SK-N-SH treated with all-trans-retinoic acid at 6 μM for 48 hours (cell line): Measurements from ENCODE around the gene KCND2.

Experiments
- ATAC-seq: fragments of 200-7000 bp; cut with Tn5 transposase; 3 replicates; pipeline ENCODE4 v1.9.1; 2020; ENCODE audit warnings: mild to moderate bottlenecking, moderate library complexity
- ARNTL ChIP-seq: fragments of 450-650 bp; formaldehyde crosslinking; IDR thresholded peaks from 2 replicates; pipeline ENCODE4 v1.5.0; 2020; ENCODE audit warnings: low read depth, mild to moderate bottlenecking, moderate library complexity, borderline replicate concordance
- BACH2 ChIP-seq: fragments of 250-450 bp; sonication (Bioruptor Pico); IDR thresholded peaks from 2 replicates; pipeline ENCODE4 v1.9.0; 2021; ENCODE audit warnings: mild to moderate bottlenecking, borderline replicate concordance
- CREB5 ChIP-seq: fragments of 250-450 bp; sonication (Bioruptor Pico); IDR thresholded peaks from 2 replicates; pipeline ENCODE4 v1.5.1; 2020; ENCODE audit warnings: low read depth, mild to moderate bottlenecking, moderate library complexity
- CSDC2 ChIP-seq: fragments of 250-450 bp; sonication (Bioruptor Pico); IDR thresholded peaks from 2 replicates; pipeline ENCODE4 v1.5.0; 2020; ENCODE audit warnings: mild to moderate bottlenecking, moderate library complexity
- ESRRG ChIP-seq: fragments of 250-450 bp; sonication (Bioruptor Pico); IDR thresholded peaks from 2 replicates; pipeline ENCODE4 v1.6.1; 2021; ENCODE audit warnings: mild to moderate bottlenecking
- GLIS3 ChIP-seq: fragments of 250-450 bp; sonication (Bioruptor Pico); IDR thresholded peaks from 2 replicates; pipeline ENCODE4 v1.5.0; 2020; ENCODE audit warnings: mild to moderate bottlenecking, moderate library complexity
- OSR1 ChIP-seq: fragments of 250-450 bp; sonication (Bioruptor Pico); IDR thresholded peaks from 2 replicates; pipeline ENCODE4 v1.8.0; 2022; ENCODE audit warnings: moderate library complexity, mild to moderate bottlenecking, inconsistent platforms
- PATZ1 ChIP-seq: fragments of 250-450 bp; sonication (Bioruptor Pico); IDR thresholded peaks from 2 replicates; pipeline ENCODE4 v1.8.0; 2020; ENCODE audit warnings: mild to moderate bottlenecking, moderate library complexity, borderline replicate concordance
- POU6F1 ChIP-seq: fragments of 250-450 bp; sonication (Bioruptor Pico); IDR thresholded peaks from 2 replicates; pipeline ENCODE4 v1.8.0; 2021; ENCODE audit warnings: low read depth, mild to moderate bottlenecking, moderate library complexity, borderline replicate concordance
- PPARA ChIP-seq: fragments of 250-450 bp; sonication (Bioruptor Pico); IDR thresholded peaks from 2 replicates; pipeline ENCODE4 v1.5.0; 2020; ENCODE audit warnings: mild to moderate bottlenecking, borderline replicate concordance
- RARB ChIP-seq: fragments of 250-450 bp; sonication (Bioruptor Pico); IDR thresholded peaks from 2 replicates; pipeline ENCODE4 v1.8.0; 2021; ENCODE audit warnings: mild to moderate bottlenecking, moderate library complexity
- SNAI2 ChIP-seq: fragments of 250-450 bp; sonication (Bioruptor Pico); IDR thresholded peaks from 2 replicates; pipeline ENCODE4 v1.5.0; 2020; ENCODE audit warnings: mild to moderate bottlenecking, moderate library complexity
- TCF4 ChIP-seq: fragments of 250-450 bp; sonication (Bioruptor Pico); IDR thresholded peaks from 2 replicates; pipeline ENCODE4 v1.8.0; 2021; ENCODE audit warnings: mild to moderate bottlenecking, moderate library complexity, borderline replicate concordance
- TOX ChIP-seq: fragments of 250-450 bp; sonication (Bioruptor Pico); IDR thresholded peaks from 2 replicates; pipeline ENCODE4 v1.8.0; 2021; ENCODE audit warnings: mild to moderate bottlenecking, moderate library complexity, borderline replicate concordance
- TSHZ2 ChIP-seq: fragments of 250-450 bp; sonication (Bioruptor Pico); IDR thresholded peaks from 2 replicates; pipeline ENCODE4 v1.5.0; 2020; ENCODE audit warnings: mild to moderate bottlenecking, moderate library complexity
- ZC3H10 ChIP-seq: fragments of 250-450 bp; sonication (Bioruptor Pico); IDR thresholded peaks from 2 replicates; pipeline ENCODE4 v1.5.1; 2021; ENCODE audit warnings: mild to moderate bottlenecking, moderate library complexity
- ZFP3 ChIP-seq: fragments of 250-450 bp; sonication (Bioruptor Pico); IDR thresholded peaks from 2 replicates; pipeline ENCODE4 v1.5.0; 2020; ENCODE audit warnings: mild to moderate bottlenecking, moderate library complexity
- ZFP30 ChIP-seq: fragments of 450-650 bp; formaldehyde crosslinking; IDR thresholded peaks from 2 replicates; pipeline ENCODE4 v1.5.0; 2022; ENCODE audit warnings: mild to moderate bottlenecking, moderate library complexity
- ZNF565 ChIP-seq: fragments of 450-650 bp; formaldehyde crosslinking; conservative IDR thresholded peaks from 2 replicates; pipeline ENCODE4 v1.5.0; 2020; ENCODE audit warnings: low read depth, mild to moderate bottlenecking, moderate library complexity
- ZNF70 ChIP-seq: fragments of 450-650 bp; formaldehyde crosslinking; IDR thresholded peaks from 2 replicates; pipeline ENCODE4 v1.5.0; 2020; ENCODE audit warnings: mild to moderate bottlenecking, moderate library complexity
- ZNF8 ChIP-seq: fragments of 450-650 bp; formaldehyde crosslinking; IDR thresholded peaks from 2 replicates; pipeline ENCODE4 v1.5.0; 2020; ENCODE audit warnings: mild to moderate bottlenecking, moderate library complexity

Gene KCND2

GRCh38 chr7:120617275-120617674, 344.3 kb downstream of the KCND2 start (continued):
- no peak for TF ChIP-seq TOX (CRISPR knock-in tag)
- TF ChIP-seq PATZ1 (CRISPR knock-in tag): no peak

GRCh38 chr7:120628251-120628650, 355.3 kb downstream of the KCND2 start:
- TF ChIP-seq POU6F1 (CRISPR knock-in tag): no peak
- TF ChIP-seq CREB5 (CRISPR knock-in tag): no peak
- TF ChIP-seq PATZ1 (CRISPR knock-in tag): no peak
- no peak for TF ChIP-seq PPARA
- no peak for TF ChIP-seq RARB (CRISPR knock-in tag)
- TF ChIP-seq ARNTL (CRISPR knock-in tag): no peak
- no peak for TF ChIP-seq ZFP30 (CRISPR knock-in tag)
- no peak for TF ChIP-seq OSR1 (CRISPR knock-in tag)
- no peak for TF ChIP-seq SNAI2
- no peak for TF ChIP-seq TCF4 (CRISPR knock-in tag)
- TF ChIP-seq ESRRG: no peak
- no peak for TF ChIP-seq ZNF565 (CRISPR knock-in tag)
- no peak for TF ChIP-seq ZFP3
- no peak for TF ChIP-seq ZNF70 (CRISPR knock-in tag)
- TF ChIP-seq ZC3H10 (CRISPR knock-in tag): no peak
- no peak for TF ChIP-seq TOX (CRISPR knock-in tag)
- TF ChIP-seq BACH2: no peak
- no peak for TF ChIP-seq ZNF8 (CRISPR knock-in tag)
- no peak for TF ChIP-seq GLIS3 (CRISPR knock-in tag)
- TF ChIP-seq CSDC2 (CRISPR knock-in tag): no peak
- no peak for ATAC-seq

GRCh38 chr7:120639884-120640283, 366.9 kb downstream of the KCND2 start:
- TF ChIP-seq POU6F1 (CRISPR knock-in tag): no peak
- no peak for TF ChIP-seq TCF4 (CRISPR knock-in tag)
- no peak for TF ChIP-seq ARNTL (CRISPR knock-in tag)
- TF ChIP-seq ZFP3: no peak
- TF ChIP-seq PPARA: no peak
- no peak for TF ChIP-seq ZFP30 (CRISPR knock-in tag)
- TF ChIP-seq OSR1 (CRISPR knock-in tag): no peak
- no peak for TF ChIP-seq RARB (CRISPR knock-in tag)
- no peak for TF ChIP-seq ZNF8 (CRISPR knock-in tag)
- TF ChIP-seq TSHZ2 (CRISPR knock-in tag): no peak
- TF ChIP-seq, all 23 proteins: peak for 0
- ATAC-seq: no peak
